Nephron (organoid): Measurements from ENCODE around the gene DNAL1.
A peak's percentile ranks its signal among the peaks of the same experiment; 100 is the strongest.

Experiments
- H3K27ac Mint-ChIP-seq, 3 experiments: 2 replicates each; pipeline ENCODE4 v1.8.0; 2020; ENCODE audit warnings: mixed read lengths in 3 of 3, mild to moderate bottlenecking in 2 of 3, moderate library complexity in 1 of 3
- H3K27me3 Mint-ChIP-seq: 2 replicates; pipeline ENCODE4 v1.8.0; 2021; ENCODE audit warnings: low read depth, mild to moderate bottlenecking, moderate library complexity, mixed read lengths
- H3K36me3 Mint-ChIP-seq: 2 replicates; pipeline ENCODE4 v1.8.0; 2020; ENCODE audit warnings: low read depth, mixed read lengths
- H3K4me1 Mint-ChIP-seq: 2 replicates; pipeline ENCODE4 v1.8.0; 2020; ENCODE audit warnings: mixed read lengths
- H3K4me3 Mint-ChIP-seq, 3 experiments: 2 replicates each; pipeline ENCODE4 v1.8.0; 2020; ENCODE audit warnings: mild to moderate bottlenecking in 3 of 3, mixed read lengths in 3 of 3, moderate library complexity in 2 of 3
- H3K9me3 Mint-ChIP-seq: 2 replicates; pipeline ENCODE4 v1.8.0; 2020; ENCODE audit warnings: mixed read lengths
- TF ChIP-seq, protein P1 (sequence below), 3 experiments: fragments of 200-600 bp; sonication (generic); IDR thresholded peaks; one replicate each; pipeline ENCODE4 v1.5.0; 2021; ENCODE audit warnings: antibody characterized with exemption in 3 of 3; ENCODE audit not compliant: unreplicated experiment in 3 of 3

The DNAL1 gene, protein sequence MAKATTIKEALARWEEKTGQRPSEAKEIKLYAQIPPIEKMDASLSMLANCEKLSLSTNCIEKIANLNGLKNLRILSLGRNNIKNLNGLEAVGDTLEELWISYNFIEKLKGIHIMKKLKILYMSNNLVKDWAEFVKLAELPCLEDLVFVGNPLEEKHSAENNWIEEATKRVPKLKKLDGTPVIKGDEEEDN

DNA sequence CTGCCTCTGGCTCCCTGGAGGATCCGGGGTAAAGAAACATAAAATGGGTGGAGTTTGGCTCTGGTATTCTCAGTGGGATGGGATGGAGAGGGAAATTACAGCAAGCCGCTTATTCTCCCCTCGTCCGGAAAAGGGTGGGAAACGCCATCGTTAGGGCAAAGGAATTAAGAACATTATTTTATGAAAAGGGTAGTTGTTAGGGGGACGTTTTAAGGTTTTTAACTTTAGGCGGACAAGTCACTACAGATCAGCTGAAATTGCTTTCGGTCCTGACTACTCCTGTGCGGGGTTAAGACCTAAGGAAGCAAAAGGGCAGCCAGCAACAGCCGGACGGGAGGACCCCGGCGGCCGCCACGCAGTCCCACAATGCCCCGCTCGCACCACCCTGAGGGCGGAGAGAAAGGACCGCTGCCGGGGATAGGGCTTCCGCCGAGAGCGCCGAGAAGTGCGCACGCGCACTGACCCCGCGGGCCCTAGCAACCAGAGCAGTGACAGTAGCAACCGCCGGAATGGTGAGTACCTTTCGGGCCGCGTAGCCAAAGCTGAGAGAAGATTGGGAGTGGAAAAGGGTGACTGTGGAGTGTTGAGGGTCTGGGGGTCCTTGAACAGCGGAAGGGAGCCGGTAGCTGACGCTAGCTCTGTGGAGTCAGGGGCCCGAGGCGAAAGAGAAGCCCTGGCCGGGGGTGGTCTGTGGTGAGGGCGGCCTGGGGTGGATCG lies at the start of gene DNAL1:
TSS of gene DNAL1 (plus strand) at position 456 of the 717 bp plus-strand sequence. CDS start at position 510, 54 bp downstream.
- Mint-ChIP-seq H3K4me3 (peak within 1 kb of the TSS; percentile 93 to 95 (median 94)), H3K9me3 (no peaks in the 10 kb centered on the region), H3K36me3 (no peaks in the 10 kb centered on the region), H3K4me1 (peaks cover 17% of the 10 kb centered on the region), H3K27me3 (no peaks in the 10 kb centered on the region), H3K27ac (peak within 1 kb of the TSS; percentile 96 to 99 (median 96))
- TF ChIP-seq, protein P1, sequence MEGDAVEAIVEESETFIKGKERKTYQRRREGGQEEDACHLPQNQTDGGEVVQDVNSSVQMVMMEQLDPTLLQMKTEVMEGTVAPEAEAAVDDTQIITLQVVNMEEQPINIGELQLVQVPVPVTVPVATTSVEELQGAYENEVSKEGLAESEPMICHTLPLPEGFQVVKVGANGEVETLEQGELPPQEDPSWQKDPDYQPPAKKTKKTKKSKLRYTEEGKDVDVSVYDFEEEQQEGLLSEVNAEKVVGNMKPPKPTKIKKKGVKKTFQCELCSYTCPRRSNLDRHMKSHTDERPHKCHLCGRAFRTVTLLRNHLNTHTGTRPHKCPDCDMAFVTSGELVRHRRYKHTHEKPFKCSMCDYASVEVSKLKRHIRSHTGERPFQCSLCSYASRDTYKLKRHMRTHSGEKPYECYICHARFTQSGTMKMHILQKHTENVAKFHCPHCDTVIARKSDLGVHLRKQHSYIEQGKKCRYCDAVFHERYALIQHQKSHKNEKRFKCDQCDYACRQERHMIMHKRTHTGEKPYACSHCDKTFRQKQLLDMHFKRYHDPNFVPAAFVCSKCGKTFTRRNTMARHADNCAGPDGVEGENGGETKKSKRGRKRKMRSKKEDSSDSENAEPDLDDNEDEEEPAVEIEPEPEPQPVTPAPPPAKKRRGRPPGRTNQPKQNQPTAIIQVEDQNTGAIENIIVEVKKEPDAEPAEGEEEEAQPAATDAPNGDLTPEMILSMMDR (IDR thresholded peaks at IDR 0.05; ENCODE audit: unreplicated experiment in 3 of 3): no peak

DNA sequence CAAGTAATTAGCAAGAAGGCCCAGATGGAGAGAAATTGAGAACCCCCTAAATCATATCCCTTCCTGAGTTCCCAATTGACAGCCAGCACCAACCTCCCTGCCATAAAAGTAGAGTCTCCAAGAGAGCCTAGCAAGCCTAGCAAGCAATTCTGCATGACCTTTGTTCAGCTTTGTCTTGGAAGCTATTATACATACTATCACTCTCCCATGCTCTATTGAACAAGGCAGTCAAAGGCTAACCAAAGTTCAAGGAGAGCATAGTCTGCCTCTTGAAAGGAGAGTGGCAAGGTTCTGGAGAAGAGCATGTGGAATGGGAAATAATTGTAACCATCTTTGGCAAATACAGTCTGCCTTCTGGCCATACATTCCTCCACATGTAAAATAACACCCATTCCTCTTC lies 45.3 kb upstream of the DNAL1 start:
- Mint-ChIP-seq H3K4me3 (no peak overlapping the region), H3K27me3 (no peaks in the 10 kb centered on the region), H3K27ac (peak overlapping the region in 1 of 3 experiments; percentile 72), H3K4me1 (no peaks in the 10 kb centered on the region), H3K36me3 (no peaks in the 10 kb centered on the region), H3K9me3 (no peaks in the 10 kb centered on the region)
- TF ChIP-seq, protein P1 (IDR thresholded peaks at IDR 0.05; ENCODE audit: unreplicated experiment in 3 of 3): no peak

DNA sequence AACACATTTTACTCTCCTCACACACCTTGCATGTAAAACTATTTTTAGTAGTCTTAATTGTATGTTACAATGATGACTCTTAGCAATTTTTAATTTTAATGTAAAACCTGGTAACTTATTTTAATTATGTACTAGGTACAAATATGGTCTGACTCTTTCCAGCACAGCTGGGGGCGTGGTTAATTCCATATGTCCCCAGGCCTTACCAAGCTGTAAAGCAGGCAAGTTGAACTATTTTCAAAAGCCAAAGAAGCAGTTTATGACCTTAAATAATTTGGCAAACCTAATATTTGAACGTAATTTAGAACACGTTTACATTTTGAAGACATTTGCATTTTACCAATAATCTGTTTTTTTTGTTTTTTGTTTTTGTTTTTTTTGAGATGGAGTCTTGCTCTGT lies 41.8 kb upstream of the DNAL1 start:
- H3K27ac Mint-ChIP-seq: no peak overlapping the region
- H3K9me3 Mint-ChIP-seq: peaks cover 2% of the 10 kb centered on the region
- H3K4me1 Mint-ChIP-seq: no peaks in the 10 kb centered on the region
- no peaks in the 10 kb centered on the region for H3K36me3 Mint-ChIP-seq
- TF ChIP-seq, protein P1 (IDR thresholded peaks at IDR 0.05; ENCODE audit: unreplicated experiment in 3 of 3): no peak
- H3K27me3 Mint-ChIP-seq: no peaks in the 10 kb centered on the region
- H3K4me3 Mint-ChIP-seq: no peak overlapping the region

DNA sequence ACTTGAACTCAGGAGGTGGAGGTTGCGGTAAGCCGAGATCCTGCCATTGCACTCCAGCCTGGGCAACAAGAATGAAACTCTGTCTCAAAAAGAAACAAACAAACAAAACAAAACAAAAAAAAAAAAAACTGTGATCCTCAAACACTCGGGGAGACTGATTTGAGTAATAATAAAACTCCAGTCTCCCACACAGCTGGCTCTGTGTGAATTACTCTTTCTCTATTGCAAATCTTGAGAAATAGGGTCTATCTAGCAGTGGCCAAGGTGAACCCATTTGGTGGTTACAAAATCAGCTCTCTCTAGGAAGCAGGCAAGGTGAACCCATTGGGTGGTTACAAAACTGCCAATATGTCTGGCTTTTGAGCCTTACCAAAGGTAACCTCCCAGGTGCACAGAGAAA lies 38.5 kb upstream of the DNAL1 start:
- Mint-ChIP-seq H3K4me3 (no peak overlapping the region), H3K27me3 (peaks cover 14% of the 10 kb centered on the region), H3K4me1 (no peaks in the 10 kb centered on the region), H3K9me3 (peaks cover 7% of the 10 kb centered on the region), H3K27ac (no peak overlapping the region), H3K36me3 (no peaks in the 10 kb centered on the region)
- TF ChIP-seq, protein P1 (IDR thresholded peaks at IDR 0.05; ENCODE audit: unreplicated experiment in 3 of 3): no peak

DNA sequence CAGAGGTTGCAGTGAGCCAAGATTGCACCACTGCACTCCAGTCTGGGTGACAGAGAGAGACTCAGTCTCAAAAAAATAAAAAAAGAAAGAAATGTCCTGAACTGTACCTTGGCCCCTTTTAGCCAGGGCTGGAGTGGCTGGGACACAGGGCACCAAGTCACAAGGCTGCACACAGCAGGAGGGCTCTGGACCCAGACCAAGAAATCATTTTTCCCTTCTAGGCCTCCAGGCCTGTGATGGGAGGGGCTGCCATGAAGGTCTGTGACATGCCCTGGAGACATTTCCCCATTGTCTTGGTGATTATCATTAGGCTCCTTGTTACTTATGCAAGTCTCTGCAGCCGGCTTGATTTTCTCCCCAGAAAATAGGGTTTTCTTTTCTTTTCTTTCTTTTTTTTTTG lies 37.5 kb upstream of the DNAL1 start:
- Mint-ChIP-seq H3K27ac (no peak overlapping the region), H3K4me3 (no peak overlapping the region), H3K9me3 (peaks cover 7% of the 10 kb centered on the region), H3K27me3 (peaks cover 17% of the 10 kb centered on the region), H3K4me1 (no peaks in the 10 kb centered on the region), H3K36me3 (no peaks in the 10 kb centered on the region)
- TF ChIP-seq, protein P1 (IDR thresholded peaks at IDR 0.05; ENCODE audit: unreplicated experiment in 3 of 3): no peak
